ENCODE data around the gene CLEC19A.

The CLEC19A gene

DNA sequence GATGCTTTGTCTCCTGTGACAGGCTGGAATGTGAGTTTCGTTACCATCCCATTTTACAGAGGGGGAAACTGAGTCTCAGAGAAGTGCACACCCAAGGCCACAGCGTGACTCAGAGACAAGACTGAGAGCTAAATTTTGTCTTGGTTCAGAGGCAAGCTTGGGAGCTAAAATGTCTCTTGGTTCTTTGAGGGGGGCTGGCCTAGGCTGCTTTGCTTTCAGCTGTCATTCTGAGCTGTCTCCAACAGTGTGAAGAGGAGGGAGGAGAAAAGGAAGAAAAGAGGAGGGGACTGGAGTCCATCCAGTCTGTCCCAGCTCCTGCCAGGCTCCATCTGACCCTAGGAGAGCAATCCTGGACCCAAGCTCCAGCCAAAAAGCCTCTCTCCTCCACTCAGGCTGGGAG lies at the start of gene CLEC19A:
TSS of gene CLEC19A (plus strand) at position 301 of the 400 bp plus-strand sequence. CDS start 121 bp downstream, outside the sequence.
- no peak for DNase-seq

DNA sequence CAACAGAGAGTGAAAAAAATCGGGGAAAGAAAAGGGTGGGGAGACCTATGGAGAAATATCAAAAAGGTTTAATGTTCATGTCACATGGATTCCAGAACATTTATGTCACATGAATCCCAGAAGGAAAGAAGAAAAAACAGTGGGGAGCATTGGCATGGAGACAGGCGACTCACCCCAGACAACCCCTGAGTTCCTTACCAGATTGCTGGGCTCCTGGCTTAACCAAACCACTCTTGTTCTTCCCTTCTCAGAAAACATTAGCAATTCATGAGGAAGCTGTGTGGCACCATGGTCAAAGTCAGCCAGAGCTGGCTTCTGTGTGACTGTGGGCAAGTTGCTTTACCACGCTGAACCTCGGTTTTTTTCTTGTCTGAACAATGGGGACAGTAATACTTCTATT lies 49.6 kb upstream of the CLEC19A start:
- no peak for DNase-seq

- DNase-seq: no peak
Measured at GRCh38 chr16:19236561-19237209, 48.8 kb upstream of the CLEC19A start.

DNA sequence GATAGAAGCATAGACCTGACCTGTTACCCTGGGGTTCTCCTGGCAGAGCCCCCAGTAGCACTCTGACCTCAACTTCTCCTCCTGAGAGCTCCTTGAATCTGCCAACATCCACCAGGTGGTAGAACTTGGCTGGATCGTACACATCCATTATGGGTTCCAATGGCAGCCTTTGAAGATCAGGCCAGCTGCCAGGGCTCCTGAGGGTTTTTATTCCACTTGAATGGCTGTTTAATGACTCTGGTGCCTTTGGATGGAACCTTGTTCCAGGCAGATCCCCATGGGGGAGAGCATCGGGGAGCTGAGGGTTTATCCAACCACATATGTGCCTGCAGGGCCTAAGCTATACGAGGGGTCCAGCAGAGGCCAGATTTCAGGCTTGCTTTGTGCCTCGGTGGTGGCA lies 47.1 kb upstream of the CLEC19A start:
- DNase-seq: no peak

DNA sequence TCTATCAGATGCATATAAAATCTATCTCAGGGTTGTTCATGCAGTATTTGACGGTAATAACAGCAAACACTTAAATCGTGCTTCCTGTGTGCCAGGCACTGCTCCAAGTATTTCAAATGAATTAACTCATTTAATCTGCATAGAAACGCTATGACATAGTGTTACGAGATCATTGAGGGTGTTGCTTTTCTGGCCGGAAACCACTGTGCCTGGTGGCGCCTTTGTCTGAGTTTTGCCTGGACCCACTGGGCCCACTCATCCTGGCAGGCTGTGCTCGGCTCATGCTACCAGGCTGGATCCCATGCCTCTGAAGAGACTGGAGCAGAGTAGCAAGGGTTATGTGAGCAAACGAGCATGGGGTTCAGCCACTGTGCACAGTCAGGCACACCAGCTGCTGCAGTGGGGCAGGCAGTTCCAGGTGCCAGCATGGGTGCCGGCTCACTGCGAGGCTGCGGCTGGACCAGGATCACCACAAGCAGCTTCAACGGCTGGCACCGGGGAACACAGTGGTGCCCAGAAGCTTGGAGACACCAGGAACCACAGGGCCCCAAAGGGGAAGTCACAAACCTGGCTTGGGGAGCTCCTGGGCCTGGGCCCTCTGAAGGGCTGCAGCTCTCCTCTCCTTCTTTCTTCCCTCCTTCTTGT lies 45.9 kb upstream of the CLEC19A start:
- DNase-seq: no peak

- DNase-seq: no peak
Measured at GRCh38 chr16:19240494-19240893, 45.0 kb upstream of the CLEC19A start.

DNA sequence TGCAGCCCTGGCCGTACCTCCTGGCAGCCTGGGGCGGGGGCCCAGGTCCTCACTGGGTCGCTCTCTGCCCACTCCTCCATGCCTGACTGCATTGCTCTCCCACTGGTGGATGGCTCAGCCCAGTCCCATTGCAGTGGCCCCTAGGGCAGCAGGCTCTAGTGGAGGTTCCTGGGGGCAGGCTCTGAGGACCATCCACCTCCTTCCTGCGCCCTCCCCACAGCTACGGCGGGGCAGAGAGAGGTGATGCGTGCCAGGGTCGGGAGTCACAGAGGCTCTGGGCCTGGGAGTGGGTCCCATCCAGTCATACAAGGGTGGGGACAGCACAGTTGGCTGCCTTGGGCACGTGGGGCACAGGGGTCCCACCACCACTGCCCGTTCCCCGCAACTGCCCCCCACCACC lies 44.0 kb upstream of the CLEC19A start:
- no peak for DNase-seq

DNA sequence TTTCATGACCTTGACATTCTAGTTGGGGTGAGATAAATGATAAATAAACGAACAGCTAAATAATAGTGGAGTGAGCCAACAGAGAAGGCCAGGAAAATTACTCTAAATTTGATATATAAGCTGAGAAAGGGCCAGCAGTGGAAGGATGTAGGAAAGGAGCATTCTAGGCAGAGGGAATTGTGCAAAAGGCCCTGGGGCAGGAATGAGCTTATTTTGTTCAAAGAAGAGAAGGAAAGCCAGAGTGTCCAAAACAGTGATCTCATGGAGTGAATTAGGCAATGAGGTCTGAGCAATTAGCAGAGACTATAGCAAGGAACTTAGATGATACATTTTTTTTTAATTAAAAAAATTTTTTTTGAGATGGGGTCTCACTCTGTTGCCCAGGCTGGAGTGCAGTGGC lies 43.3 kb upstream of the CLEC19A start:
- DNase-seq: no peak

DNA sequence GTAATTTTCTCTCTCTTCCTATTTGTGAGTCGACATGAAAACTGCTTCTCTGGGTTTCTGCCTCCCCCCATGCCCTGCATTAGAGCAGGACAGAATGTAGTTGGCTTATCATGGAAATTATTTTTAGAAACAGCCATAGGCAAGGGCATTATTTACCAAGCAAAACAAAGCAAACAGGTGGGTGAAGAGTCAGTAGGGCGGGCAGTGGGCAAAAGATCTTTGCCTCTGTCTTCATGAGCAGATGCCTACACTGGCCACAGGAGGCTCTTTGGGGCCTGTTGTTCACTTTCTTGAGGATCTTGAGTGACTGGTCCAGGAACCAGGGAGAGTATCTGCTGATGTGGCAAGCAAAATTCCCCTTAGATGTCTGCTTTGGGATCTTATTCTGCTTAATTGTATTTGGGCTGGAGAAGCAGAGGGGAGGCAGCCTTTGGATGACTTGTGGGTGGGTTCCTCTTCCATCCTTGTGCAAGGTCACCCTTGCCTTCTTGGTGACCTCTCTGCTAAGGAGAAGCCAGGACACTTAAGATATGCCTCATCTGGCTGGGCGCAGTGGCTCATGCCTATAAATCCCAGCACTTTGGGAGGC lies 42.5 kb upstream of the CLEC19A start:
- DNase-seq: no peak

GRCh38 chr16:19245326-19245925 lies 40.1 kb upstream of the CLEC19A start:
- DNase-seq: no peak

GRCh38 chr16:19252904-19253303 lies 32.6 kb upstream of the CLEC19A start:
- no peak for DNase-seq

DNA sequence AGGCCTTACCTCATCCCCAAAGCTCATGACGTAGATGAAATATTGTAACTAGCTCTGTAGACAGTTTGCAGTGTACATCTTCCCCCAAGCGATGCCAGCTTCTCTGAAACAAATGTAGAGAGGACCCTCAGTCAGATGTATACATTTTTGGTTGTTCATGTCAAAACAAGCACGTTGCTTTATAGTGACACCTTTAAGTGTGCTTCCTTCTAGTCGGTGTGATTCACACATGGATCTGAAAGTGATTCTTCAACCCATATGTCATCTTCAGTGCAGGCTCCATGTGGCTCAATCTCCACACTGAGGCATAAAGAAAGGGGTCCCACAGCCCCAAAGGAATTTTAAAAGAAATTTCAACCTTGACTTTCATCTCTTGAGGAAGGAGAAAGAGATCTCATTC lies 30.9 kb upstream of the CLEC19A start:
- DNase-seq: no peak

- no peak for DNase-seq
Measured at GRCh38 chr16:19264123-19264673, 21.3 kb upstream of the CLEC19A start.

- DNase-seq: no peak
Measured at GRCh38 chr16:19265380-19265930, 20.1 kb upstream of the CLEC19A start.

GRCh38 chr16:19266774-19267173 lies 18.8 kb upstream of the CLEC19A start:
- no peak for DNase-seq

GRCh38 chr16:19269098-19269497 lies 16.4 kb upstream of the CLEC19A start:
- DNase-seq: no peak

GRCh38 chr16:19274165-19274797 lies 11.2 kb upstream of the CLEC19A start:
- DNase-seq: no peak

DNA sequence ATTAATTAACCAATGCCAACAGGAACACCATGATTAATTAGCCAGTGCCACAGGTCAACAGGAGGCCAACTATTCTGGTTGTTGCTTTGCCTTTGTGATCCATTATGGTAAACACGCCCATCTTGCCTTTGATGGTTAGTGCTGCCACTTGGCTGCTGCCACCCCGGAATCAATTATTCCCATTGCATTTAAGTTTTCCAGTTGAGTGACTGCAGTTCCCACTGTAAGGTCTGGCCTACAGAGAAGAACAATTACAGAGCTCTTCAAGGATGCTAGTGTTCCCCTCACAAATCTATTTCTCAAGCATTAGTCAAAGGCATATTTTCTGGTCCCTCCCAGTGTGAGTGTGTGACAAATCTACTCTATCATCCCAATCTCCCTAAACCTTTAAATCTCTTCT lies 7.1 kb upstream of the CLEC19A start:
- DNase-seq: no peak

GRCh38 chr16:19281246-19281645 lies 4.3 kb upstream of the CLEC19A start:
- DNase-seq: no peak

DNA sequence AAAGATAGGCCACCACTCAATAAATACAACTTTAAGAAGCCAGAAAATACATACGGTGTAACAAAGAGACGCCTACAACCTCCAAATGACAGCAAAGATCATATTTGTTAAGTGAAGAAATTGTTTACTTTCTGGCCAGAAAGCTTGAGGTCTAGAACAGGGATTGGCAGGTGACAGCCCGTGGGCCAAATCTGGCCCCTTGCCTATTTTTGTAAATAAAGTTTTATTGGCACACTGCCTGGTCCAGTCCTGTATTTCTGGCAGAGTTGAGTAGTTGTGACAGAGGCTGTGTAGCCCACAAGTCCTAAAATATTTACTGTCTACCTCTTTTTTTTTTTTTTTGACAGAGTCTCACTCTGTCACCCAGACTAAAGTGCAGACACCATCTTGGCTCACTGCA lies 3.4 kb upstream of the CLEC19A start:
- DNase-seq: no peak

DNA sequence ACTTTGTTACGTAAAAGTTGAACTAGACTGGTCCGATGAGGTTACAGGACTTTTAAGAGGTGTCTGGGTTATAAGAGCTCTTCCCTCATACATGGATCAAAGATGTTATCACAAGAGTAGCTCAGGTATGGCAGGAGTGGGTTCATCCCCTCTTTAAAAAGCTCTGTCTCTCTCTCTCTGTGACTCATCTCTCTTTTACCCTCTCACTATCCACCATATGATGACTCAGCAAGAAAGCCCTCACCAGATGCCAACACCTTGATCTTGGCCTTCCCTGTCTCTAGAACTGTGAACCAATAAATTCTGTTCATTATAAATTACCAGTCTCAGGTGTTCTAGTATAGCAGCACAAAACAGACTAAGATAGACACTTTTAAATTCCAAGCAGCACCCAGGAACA lies 1.9 kb upstream of the CLEC19A start:
- no peak for DNase-seq

GRCh38 chr16:19284207-19284606 lies 1.3 kb upstream of the CLEC19A start:
- no peak for DNase-seq

DNA sequence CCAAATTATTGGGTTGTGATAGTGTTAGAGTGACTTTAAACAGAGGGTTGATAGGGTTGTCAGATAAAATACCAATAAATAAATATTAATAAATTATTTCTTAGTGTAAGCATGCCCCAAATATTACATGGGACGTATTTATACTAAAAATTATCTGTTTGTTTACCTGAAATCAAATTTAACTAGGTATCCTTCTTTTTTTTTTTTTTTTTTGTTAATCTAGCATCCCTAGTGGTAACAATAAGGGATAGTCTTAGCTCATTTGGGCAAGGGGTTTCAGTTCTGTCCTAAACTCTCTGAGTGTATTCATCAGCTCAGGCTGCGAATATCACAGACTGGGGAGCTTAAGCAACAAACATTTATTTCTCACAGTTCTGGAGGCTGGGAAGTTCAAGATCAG lies 1.3 kb downstream of the CLEC19A start:
- no peak for DNase-seq

Measured in AML-193 (cell line).